VCaP (cell line): ENCODE data around the gene MUC5B.
A peak's percentile ranks its signal among the peaks of the same experiment; 100 is the strongest.

Experiments used
- H3K27ac ChIP-seq: fragments of 450-650 bp; 2 replicates; pipeline ENCODE4 v1.5.1; 2017
- CTCF ChIP-seq: fragments of 450-650 bp; conservative IDR thresholded peaks from 2 replicates; pipeline ENCODE4 v1.5.1; 2017; ENCODE audit warnings: mild to moderate bottlenecking, moderate library complexity

Gene MUC5B

GRCh38 chr11:1230456-1231395 is 7.9 kb downstream of the MUC5B start:
- H3K27ac ChIP-seq, result no peak overlapping the region
- peak; percentile 42 for TF ChIP-seq CTCF

- TF ChIP-seq CTCF, result no peak
- no peak overlapping the region for H3K27ac ChIP-seq
These were observed 8.6 kb downstream of the MUC5B start for GRCh38 chr11:1231396-1232020.

- H3K27ac ChIP-seq, result no peak overlapping the region
- no peak for TF ChIP-seq CTCF
These were observed 9.4 kb downstream of the MUC5B start for GRCh38 chr11:1232021-1232882.

- H3K27ac ChIP-seq, result no peak overlapping the region; the same call in 1 of the 2 replicates
- no peak for TF ChIP-seq CTCF
These were observed 10.0 kb downstream of the MUC5B start for GRCh38 chr11:1232883-1233321.

GRCh38 chr11:1233351-1234053 is 10.6 kb downstream of the MUC5B start:
- H3K27ac ChIP-seq, result no peak overlapping the region; the same call in 1 of the 2 replicates

More at GRCh38 chr11:1233351-1234053, 10.6 kb downstream of the MUC5B start:
- peak; percentile 72 for TF ChIP-seq CTCF
